Peyer's patch (tissue), 4 donors: ENCODE data around the gene TNFRSF11A.

ENCODE experiments used
- POLR2A ChIP-seq, 2 donors: fragments of 450-650 bp; IDR thresholded peaks; one replicate each; pipeline ENCODE4 v1.5.1; 2017; ENCODE audit warnings: antibody characterized with exemption in 2 of 2, mild to moderate bottlenecking in 2 of 2, moderate library complexity in 2 of 2
- TF ChIP-seq, protein P1 (sequence below), 6 experiments: fragments of 450-650 bp in 4 of 6; fragments of 200-600 bp in 2 of 6; sonication (generic) in 1 of 6; IDR thresholded peaks; one replicate each; pipeline ENCODE4 v1.5.1; 2017 to 2019; ENCODE audit warnings: antibody characterized with exemption in 6 of 6, mild to moderate bottlenecking in 3 of 6, moderate library complexity in 1 of 6

DNA sequence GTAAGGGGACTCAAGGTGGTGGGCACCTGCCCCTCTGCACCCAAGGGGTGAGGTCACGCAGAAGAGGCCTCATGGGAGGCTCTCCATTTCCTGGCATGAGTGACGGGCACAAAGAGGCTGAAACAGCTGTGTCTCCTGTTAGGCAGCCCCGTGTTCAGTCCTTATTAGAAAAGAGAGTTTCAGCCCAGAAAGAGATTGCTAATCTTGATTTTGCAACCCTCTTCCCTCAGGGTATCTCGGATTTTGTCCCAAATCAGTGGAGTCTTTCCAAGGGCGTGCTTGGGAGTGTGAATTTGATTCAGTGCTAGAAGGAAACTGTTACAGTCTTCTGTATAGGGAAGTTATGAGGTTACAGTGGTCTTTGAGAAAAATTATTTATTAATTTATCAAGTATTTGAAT, 10.4 kb downstream of the TNFRSF11A start:
- TF ChIP-seq, protein P1, sequence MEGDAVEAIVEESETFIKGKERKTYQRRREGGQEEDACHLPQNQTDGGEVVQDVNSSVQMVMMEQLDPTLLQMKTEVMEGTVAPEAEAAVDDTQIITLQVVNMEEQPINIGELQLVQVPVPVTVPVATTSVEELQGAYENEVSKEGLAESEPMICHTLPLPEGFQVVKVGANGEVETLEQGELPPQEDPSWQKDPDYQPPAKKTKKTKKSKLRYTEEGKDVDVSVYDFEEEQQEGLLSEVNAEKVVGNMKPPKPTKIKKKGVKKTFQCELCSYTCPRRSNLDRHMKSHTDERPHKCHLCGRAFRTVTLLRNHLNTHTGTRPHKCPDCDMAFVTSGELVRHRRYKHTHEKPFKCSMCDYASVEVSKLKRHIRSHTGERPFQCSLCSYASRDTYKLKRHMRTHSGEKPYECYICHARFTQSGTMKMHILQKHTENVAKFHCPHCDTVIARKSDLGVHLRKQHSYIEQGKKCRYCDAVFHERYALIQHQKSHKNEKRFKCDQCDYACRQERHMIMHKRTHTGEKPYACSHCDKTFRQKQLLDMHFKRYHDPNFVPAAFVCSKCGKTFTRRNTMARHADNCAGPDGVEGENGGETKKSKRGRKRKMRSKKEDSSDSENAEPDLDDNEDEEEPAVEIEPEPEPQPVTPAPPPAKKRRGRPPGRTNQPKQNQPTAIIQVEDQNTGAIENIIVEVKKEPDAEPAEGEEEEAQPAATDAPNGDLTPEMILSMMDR (IDR thresholded peaks at IDR 0.05): no peak
- no peak for TF ChIP-seq POLR2A (IDR thresholded peaks at IDR 0.05)
